ENCODE measurements around the gene ITIH1. TPM values are rescaled to one million over a fixed set of nuclear protein-coding genes. Genes with fewer than 3 reads are reported as not detected.

ITIH1 gene
- total RNA-seq, 1 donor from 2014 or later = not detected

- peak overlapping the region; percentile 85 for H3K4me3 ChIP-seq (ENCODE audit: low read depth, low read length)
- TF ChIP-seq CTCF (conservative IDR thresholded peaks at IDR 0.05; ENCODE audit: low read depth, low read length) = no peak
- no peak for DNase-seq (ENCODE audit: low read depth)
Measured at GRCh38 chr3:52769786-52770455, 7.5 kb upstream of the ITIH1 start.

- TF ChIP-seq CTCF (conservative IDR thresholded peaks at IDR 0.05; ENCODE audit: low read depth, low read length) = no peak
- DNase-seq (ENCODE audit: low read depth) = peak; percentile 7
- H3K4me3 ChIP-seq (ENCODE audit: low read depth, low read length) = peak within 1 kb of the TSS; percentile 85
Measured at GRCh38 chr3:52770496-52771333, 6.7 kb upstream of the ITIH1 start, which contains the start of gene NEK4. Gene NEK4 (minus strand): TSS chr3:52770940. CDS start chr3:52770746, 194 bp downstream.

- H3K4me3 ChIP-seq (ENCODE audit: low read depth, low read length) = peak overlapping the region; percentile 85
- no peak for TF ChIP-seq CTCF (conservative IDR thresholded peaks at IDR 0.05; ENCODE audit: low read depth, low read length)
- DNase-seq (ENCODE audit: low read depth) = no peak
Measured at GRCh38 chr3:52771334-52771681, 6.1 kb upstream of the ITIH1 start.

- DNase-seq (ENCODE audit: low read depth) = no peak
- peak overlapping the region; percentile 85 for H3K4me3 ChIP-seq (ENCODE audit: low read depth, low read length)
- no peak for TF ChIP-seq CTCF (conservative IDR thresholded peaks at IDR 0.05; ENCODE audit: low read depth, low read length)
Measured at GRCh38 chr3:52771702-52772101, 5.7 kb upstream of the ITIH1 start.

GRCh38 chr3:52773361-52774065 lies 3.9 kb upstream of the ITIH1 start:
- DNase-seq (ENCODE audit: low read depth) = no peak
- no peak overlapping the region for H3K4me3 ChIP-seq (ENCODE audit: low read depth, low read length)
- TF ChIP-seq CTCF (conservative IDR thresholded peaks at IDR 0.05; ENCODE audit: low read depth, low read length) = no peak

GRCh38 chr3:52774066-52774713 lies 3.2 kb upstream of the ITIH1 start:
- no peak for TF ChIP-seq CTCF (conservative IDR thresholded peaks at IDR 0.05; ENCODE audit: low read depth, low read length)
- DNase-seq (ENCODE audit: low read depth) = no peak
- no peak overlapping the region for H3K4me3 ChIP-seq (ENCODE audit: low read depth, low read length)
